ENCODE data around the gene ADAMTSL1.

ADAMTSL1 gene, protein sequence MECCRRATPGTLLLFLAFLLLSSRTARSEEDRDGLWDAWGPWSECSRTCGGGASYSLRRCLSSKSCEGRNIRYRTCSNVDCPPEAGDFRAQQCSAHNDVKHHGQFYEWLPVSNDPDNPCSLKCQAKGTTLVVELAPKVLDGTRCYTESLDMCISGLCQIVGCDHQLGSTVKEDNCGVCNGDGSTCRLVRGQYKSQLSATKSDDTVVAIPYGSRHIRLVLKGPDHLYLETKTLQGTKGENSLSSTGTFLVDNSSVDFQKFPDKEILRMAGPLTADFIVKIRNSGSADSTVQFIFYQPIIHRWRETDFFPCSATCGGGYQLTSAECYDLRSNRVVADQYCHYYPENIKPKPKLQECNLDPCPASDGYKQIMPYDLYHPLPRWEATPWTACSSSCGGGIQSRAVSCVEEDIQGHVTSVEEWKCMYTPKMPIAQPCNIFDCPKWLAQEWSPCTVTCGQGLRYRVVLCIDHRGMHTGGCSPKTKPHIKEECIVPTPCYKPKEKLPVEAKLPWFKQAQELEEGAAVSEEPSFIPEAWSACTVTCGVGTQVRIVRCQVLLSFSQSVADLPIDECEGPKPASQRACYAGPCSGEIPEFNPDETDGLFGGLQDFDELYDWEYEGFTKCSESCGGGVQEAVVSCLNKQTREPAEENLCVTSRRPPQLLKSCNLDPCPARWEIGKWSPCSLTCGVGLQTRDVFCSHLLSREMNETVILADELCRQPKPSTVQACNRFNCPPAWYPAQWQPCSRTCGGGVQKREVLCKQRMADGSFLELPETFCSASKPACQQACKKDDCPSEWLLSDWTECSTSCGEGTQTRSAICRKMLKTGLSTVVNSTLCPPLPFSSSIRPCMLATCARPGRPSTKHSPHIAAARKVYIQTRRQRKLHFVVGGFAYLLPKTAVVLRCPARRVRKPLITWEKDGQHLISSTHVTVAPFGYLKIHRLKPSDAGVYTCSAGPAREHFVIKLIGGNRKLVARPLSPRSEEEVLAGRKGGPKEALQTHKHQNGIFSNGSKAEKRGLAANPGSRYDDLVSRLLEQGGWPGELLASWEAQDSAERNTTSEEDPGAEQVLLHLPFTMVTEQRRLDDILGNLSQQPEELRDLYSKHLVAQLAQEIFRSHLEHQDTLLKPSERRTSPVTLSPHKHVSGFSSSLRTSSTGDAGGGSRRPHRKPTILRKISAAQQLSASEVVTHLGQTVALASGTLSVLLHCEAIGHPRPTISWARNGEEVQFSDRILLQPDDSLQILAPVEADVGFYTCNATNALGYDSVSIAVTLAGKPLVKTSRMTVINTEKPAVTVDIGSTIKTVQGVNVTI (N-terminal part only)

GRCh38 chr9:18473652-18474279 lies at the start of gene ADAMTSL1:
Gene ADAMTSL1, plus strand, starts transcription at chr9:18474153. Its CDS starts 80 bp downstream, at chr9:18474233.
- H3K4me3 ChIP-seq (replicated peaks in 1 of 2; ENCODE audit: low read depth in 2 of 2, low read length in 2 of 2), result peak within 1 kb of the TSS; percentile 51 to 65
- TF ChIP-seq, protein P1, sequence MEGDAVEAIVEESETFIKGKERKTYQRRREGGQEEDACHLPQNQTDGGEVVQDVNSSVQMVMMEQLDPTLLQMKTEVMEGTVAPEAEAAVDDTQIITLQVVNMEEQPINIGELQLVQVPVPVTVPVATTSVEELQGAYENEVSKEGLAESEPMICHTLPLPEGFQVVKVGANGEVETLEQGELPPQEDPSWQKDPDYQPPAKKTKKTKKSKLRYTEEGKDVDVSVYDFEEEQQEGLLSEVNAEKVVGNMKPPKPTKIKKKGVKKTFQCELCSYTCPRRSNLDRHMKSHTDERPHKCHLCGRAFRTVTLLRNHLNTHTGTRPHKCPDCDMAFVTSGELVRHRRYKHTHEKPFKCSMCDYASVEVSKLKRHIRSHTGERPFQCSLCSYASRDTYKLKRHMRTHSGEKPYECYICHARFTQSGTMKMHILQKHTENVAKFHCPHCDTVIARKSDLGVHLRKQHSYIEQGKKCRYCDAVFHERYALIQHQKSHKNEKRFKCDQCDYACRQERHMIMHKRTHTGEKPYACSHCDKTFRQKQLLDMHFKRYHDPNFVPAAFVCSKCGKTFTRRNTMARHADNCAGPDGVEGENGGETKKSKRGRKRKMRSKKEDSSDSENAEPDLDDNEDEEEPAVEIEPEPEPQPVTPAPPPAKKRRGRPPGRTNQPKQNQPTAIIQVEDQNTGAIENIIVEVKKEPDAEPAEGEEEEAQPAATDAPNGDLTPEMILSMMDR (IDR thresholded peaks at IDR 0.05; ENCODE audit: low read depth, low read length), result no peak
- DNase-seq (ENCODE audit: low read depth in 2 of 2), result peak; percentile 60 to 80

DNA sequence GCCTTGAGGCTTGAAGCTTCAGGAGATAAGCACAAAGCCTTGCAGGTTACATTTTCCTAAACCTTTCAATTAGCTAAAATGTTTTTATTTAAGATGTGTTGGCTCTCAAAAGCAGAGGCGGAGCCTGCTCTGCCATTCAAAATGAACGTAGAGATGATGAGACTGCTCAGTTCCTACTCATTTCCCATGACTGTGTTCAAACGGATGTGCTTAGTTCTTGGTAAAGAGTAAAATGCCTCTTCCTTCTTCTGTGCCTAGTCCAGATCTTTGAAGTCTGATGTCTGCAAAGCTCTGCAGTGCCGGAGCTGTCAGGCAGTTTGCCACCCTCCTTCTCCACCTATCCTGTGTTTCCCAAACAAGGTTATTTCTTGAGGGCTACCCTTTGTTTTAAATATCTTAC lies 46.3 kb upstream of the ADAMTSL1 start:
- peak in 1 of 2 donors; percentile 40 for DNase-seq (ENCODE audit: low read depth in 2 of 2)
- TF ChIP-seq, protein P1 (IDR thresholded peaks at IDR 0.05; ENCODE audit: low read depth, low read length), result no peak
- H3K4me3 ChIP-seq (replicated peaks in 1 of 2; ENCODE audit: low read depth in 2 of 2, low read length in 2 of 2), result no peak overlapping the region

- H3K4me3 ChIP-seq (replicated peaks in 1 of 2; ENCODE audit: low read depth in 2 of 2, low read length in 2 of 2), result no peak overlapping the region
- TF ChIP-seq, protein P1 (IDR thresholded peaks at IDR 0.05; ENCODE audit: low read depth, low read length), result no peak
- DNase-seq (ENCODE audit: low read depth in 2 of 2), result no peak
These were observed 45.3 kb upstream of the ADAMTSL1 start for GRCh38 chr9:18428661-18429060.

DNA sequence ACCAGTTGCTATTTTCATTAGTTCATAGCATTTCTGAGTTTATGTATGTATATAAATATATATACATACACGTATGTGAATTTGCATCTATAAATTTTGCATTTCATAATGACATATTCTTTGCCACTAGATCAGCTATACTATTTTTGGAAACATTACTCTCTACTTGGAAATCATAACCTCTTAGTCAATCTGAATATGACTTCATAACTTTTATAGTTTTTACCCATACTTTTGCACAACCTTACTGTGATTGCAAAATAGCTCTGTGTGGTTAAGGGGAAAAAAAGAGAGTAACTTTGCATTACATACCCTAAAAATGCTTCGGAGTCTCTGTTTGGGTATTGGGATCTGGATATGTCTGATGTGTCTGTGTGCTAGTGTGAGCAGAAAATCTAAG lies 44.9 kb upstream of the ADAMTSL1 start:
- peak; percentile 62 to 83 for DNase-seq (ENCODE audit: low read depth in 2 of 2)
- TF ChIP-seq, protein P1 (IDR thresholded peaks at IDR 0.05; ENCODE audit: low read depth, low read length), result no peak
- H3K4me3 ChIP-seq (replicated peaks in 1 of 2; ENCODE audit: low read depth in 2 of 2, low read length in 2 of 2), result no peak overlapping the region

DNA sequence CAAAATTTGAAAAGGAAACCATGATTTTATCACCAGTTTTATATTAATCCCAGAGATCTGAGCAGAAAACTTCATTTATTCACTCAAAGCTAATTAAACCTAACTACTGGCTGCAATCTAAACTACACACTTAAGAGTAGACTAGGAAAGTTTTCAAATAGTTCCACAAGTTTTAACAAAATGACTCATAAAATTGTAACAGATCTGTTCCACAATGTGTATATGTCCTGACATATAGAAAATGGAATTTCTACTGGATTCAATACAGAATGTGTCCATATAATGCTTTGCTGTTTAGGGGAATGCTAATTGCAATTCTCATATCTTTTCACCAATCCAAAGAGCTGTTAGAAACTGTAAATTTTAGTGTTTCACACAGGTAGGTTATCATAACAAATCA lies 40.3 kb upstream of the ADAMTSL1 start:
- no peak overlapping the region for H3K4me3 ChIP-seq (replicated peaks in 1 of 2; ENCODE audit: low read depth in 2 of 2, low read length in 2 of 2)
- TF ChIP-seq, protein P1 (IDR thresholded peaks at IDR 0.05; ENCODE audit: low read depth, low read length), result no peak
- DNase-seq (ENCODE audit: low read depth in 2 of 2), result no peak
